Measurements from ENCODE around the gene INPP1.

GRCh38 chr2:190339394-190339793 is 4.0 kb upstream of the INPP1 start:
- TF ChIP-seq EZH2 (IDR thresholded peaks at IDR 0.05; ENCODE audit: low read depth) (no peak), CTCF (conservative IDR thresholded peaks at IDR 0.05) (no peak)
